UCSD-AML1 (cell line): ENCODE measurements around the gene LAMC3.
A peak's percentile ranks its signal among the peaks of the same experiment; 100 is the strongest.
"Not testable (repeated sequence)": the region's sequence is repeated elsewhere in the genome, so short reads cannot be mapped to it uniquely, and the experiment has no call there.

ENCODE experiments used
- DNase-seq: peaks from one replicate; lab custom pipeline; 2025; ENCODE audit not compliant: unreplicated experiment; lab: John Stamatoyannopoulos, UW

LAMC3 gene

DNA sequence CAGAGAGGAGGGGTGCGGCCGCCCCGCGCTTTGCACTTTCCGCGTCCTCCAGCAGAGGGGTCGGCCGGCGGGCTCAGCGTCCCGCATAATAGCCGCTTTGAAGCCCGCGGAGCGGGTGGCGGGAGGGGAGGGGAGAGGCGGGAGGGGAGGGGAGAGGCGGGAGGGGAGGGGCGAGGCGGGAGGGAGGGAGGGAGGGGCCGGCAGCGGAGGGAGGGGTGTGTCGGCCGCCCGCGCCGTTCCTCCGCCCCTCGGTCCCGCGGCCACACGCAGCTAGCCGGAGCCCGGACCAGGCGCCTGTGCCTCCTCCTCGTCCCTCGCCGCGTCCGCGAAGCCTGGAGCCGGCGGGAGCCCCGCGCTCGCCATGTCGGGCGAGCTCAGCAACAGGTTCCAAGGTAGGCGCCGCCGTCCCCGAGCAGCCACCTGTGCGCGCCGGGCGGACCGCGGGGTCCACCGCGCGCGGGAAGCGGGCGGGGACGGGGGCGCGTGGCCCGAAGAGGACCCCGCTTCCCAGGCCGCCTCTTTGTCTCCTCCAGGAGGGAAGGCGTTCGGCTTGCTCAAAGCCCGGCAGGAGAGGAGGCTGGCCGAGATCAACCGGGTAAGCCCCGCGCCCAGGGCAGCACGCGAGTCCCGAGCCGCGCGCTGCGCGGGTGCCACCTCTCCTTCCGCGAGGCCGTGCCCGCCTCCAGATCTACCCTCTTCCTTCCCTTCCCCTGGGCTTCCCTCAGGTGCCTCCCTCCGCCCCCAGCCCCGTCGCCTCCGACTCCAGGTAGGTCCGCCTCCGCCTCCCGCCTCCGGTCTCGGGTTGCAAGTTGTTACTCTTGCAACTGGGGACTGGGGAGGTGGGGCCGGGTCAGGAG lies 87.5 kb downstream of the LAMC3 start, which contains the start of gene AIF1L:
TSS of gene AIF1L (plus strand) at position 263 of the 857 bp plus-strand sequence. CDS start at position 362, 99 bp downstream.
- peak; percentile 38 for DNase-seq

DNA sequence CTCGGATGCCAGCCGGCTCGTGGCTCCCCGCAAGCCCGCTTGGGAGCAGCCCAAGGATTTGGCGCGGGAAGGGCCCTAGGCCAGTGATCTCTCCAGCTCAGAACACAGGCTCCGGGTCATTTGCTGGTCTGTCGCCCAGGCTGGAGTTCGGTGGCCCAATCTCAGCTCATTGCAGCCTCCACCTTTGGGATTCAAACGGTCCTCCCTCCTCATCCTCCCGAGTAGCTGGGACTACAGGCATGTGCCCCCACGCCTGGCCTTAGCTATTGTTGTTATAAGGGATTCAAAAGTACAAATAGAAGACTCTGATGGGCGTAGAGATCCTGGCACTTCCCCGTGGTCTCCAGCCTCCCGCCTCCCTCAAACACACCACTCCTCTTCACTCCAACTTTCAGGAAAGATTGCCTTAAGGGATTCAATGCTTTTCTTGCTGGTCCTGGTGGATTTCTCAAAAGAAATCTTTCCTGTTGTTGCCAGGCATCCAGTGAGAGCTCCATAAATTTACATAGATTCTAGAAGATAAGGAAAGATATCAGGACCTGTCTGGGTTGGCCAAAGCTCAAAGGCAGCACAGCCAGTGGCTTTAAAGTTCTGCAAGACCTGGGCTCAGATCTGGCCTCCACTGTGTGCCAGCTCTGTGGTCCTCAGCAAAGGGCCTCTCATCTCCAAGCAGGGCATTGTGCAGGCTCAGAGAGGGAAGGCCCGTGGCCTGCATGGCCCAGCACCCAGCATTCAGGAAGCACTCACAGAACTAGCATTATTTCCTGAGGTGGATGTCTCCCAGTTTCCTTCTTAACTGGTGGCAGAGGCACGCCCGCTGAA lies 88.4 kb downstream of the LAMC3 start:
- DNase-seq: no peak

DNA sequence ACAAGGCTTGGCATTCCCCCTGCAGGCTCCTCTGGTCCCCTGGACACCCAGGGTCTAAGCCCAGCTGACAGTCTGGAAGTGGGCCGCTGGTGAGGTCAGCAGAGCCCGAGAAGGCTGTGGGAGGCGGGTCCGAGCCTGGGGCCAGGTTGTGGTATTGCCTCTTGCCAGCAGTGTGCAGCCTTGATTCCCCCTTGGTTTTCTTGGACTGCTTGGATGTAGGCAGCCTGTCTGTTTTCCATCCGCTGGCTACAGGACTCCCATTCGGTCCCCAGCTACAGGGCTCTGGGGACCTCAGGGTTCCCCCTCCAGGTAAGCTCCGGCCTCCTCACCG lies 88.9 kb downstream of the LAMC3 start:
- no peak for DNase-seq

DNA sequence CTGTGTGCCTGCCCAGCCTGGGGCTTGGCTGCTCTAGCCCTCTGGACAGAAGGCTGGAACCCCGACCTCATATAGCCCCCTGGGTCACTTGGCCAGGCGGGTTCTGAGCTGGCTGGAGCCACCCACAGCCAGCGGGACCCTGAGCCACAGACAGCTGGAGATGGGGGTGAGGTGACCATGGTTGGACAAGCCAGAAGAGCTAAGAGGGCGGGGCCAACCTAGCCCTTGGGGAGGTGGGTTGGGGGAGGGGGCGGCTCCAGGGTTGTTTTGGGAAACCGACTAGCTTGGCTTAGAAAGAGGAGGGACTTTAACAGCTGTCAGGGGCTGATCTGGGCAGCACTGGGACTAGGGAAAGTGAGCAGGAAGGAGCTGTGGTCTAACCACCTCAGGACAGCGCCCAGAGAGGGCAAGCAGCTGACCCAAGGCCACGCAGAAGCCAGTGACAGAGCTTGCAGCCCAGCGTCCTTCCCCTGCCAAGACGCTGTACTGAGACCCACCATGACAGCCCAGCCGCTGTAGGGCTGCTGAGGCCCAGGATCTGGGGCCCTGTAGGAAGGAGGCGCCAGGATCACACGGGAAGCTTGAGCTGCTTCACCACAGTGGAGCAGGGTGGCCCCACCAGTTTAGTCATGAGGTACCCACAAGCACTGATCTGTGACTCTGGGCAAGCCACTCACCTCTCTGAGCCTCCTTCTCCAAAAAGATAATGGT lies 89.6 kb downstream of the LAMC3 start:
- no peak for DNase-seq

DNA sequence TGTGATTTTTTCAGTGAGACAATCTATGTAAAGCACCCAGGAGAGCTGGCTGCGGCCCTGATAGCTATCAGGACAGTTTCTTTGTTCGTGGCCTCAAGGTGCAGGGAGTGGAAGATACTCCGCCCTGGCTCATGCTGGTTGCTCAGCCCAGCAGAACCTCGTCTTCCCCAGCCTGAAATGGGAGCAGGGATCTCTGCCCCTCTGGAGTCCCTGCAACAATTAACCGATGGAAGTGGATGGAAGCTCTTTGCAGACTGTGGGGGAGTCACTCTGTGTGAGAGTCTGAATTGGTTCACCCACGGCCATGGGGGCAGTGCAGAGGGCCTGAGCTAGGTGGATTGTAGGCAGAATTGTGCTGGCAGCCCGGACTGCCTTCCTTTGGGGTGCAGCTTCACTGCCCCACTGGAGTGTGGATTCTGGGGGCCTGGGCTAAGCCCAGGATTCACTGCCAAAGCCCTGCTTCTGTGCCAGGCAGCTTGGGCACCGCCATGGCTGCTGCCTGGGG lies 90.2 kb downstream of the LAMC3 start:
- no peak for DNase-seq

DNA sequence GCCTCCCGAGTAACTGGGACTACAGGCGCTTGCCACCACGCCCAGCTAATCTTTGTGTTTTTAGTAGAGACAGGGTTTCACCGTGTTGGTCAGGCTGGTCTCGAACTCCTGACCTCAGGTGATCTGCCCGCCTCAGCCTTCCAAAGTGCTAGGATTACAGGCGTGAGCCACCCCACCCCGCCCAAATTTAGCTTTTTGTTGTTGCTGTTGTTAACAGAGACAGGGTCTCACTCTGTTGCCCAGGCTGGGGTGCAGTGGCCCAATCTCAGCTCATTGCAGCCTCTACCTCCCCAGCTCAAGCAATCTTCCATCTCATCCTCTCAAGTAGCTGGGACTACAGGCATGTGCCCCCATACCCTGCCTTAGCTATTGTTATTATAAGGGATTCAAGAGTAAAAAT lies 90.9 kb downstream of the LAMC3 start:
- DNase-seq: not testable (repeated sequence)

DNA sequence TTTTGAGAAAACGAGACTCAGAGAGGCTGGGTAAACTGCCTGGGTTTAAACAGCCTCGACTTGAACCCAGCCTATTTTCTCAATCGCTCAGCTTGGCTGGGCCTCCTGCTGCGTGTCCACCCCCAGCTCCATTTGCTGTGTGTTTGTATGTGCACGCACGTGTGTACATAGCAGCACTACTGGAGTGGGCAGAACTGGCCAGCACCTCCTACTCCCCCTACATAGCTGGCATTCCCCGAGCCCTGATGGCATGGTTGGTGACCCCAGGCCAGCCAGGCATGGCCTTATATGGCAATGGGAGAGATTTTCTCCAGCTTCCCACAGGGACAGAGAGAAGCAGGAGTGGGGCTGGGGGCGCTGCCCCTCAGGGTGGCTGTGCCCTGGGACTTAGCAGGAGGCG lies 91.5 kb downstream of the LAMC3 start:
- no peak for DNase-seq

DNA sequence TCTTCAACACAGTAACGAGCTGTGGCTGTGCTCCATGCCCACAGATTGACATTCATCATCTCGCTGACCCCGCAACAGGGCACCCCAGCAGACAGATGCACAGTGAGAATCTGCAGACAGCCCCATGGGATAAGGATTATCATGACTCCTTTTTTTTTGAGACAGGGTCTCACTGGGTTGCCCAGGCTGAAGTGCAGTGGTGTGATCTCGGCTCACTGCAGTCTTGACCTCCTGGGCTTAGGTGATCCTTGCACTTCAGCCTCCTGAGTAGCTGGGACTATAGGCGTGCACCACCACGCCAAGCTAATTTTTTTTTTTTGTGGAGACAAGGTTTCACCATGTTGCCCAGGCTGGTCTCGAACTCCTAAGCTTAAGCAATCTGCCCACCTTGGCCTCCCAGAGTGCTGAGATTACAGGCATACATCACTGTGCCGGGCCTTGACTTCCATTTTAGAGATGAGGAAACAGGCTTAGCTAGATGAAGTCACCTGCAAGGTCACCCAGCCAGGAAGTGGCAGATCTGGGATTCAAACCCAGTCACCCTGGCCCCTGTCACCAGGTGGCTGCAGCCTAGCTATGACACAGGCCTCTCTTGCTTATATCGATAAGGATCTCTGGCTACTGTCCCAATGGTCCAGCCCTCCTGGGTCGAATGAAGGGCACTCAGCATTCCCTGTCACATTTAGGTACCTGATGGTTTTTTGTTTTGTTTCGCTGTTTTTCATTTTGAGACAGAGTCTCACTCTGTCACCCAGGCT lies 92.4 kb downstream of the LAMC3 start:
- no peak for DNase-seq

DNA sequence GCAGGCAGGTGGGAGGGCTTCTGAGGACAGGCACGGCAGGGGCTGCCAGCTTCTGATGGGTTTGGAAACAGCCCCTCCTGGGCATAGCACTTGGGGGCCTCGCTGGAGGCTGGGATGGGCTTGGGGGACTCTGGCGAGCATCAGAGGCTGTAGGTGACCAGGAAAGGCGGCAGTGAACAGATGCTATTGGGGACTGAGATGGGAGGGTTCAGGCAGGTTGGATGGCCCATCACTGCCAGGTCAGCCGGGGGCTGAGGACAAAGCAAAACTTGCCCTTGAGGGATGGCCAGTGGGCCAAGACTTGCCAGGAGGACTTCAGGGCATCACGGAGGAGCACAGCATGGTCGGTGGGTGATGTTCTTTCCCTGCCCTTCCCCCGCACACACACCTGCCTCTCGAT lies 94.0 kb downstream of the LAMC3 start:
- no peak for DNase-seq

DNA sequence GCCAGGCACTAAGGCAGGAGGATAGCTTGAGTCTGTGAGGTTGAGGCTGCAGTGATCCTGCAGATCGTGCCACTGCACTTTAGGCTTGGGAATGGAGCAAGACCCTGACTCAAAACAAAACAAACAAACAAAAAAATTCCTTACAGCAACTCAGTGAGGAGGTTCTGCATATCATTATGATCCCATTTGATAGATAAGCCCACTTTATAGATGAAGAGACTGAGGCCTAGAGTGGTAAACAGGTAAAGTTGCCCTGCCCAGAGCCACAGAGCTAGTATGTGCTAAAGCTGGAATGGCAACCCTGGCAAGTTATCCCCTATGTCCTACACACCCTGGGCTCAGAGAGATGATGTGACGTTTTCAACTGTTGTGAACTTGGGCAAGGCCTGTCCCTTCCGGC lies 94.6 kb downstream of the LAMC3 start:
- no peak for DNase-seq

DNA sequence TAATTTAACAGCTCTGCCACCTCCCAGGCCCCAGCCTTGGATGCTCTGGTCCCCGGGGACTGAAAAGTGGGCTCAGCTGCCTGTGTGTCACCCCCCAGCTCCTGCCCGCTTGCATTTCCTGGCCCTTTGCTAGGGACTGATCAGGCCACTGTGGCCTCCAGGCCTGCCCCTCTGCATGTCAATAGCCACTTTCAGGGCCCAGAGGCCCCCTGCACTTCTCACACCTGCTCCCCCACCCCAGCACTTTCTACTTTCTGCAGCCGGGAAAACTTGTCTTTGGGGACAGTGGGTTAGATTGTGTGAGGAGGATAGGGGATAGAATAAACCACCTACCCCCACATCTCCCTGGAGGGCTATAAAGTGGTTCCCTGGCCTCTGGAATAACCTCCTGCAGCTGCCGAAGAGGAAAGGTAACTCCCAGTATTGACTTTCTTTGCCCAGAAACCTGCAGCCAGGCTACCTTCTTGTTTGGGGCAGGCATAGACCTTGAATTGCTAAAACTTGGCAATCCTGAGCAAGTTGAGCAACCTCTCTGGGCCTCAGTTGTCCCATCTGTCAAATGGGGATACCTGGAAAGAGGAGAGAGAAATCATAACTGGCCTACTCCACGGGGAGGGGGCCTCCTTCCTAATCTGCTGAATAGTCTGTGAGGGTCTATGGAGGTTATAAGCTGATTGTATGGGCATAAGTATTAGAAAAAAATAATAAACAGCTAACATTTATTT lies 95.2 kb downstream of the LAMC3 start:
- no peak for DNase-seq

DNA sequence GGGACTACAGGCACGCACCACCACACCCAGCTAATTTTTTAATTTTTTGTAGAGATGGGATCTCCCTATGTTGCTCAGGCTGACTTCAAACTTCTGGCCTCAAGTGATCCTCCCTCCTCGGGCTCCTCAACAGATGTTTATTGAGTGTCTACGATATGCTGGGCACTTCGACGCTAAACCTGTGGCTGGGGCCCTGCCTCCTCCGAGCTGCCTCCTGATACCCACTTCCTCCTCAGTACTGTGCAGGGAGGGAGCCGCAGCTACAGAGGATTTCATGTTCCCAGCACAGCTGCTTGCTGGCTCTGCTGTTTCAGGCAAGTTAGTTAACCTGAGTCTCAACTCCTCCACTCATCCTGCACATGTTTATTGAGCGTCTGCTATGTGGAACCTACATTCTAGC lies 97.0 kb downstream of the LAMC3 start:
- DNase-seq: no peak

DNA sequence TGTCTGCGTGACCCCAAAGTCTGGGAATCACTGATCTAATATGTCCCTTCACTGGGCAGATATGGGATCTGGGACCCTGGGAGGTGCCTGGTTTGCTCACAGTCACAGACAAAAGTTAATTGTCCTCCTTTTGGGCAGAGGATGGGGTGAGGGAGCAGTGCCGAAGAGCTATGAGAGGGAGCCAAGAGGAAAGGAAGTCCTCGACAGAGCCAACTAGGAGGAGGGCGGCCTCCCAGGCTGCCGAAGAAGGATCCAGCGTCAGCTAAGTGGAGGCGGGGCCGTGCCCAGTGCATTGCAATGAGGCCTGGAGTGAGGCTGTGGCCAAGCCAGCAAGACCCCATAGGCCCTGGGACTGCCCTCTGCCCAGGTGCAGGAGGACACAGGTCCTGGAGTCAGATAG lies 98.8 kb downstream of the LAMC3 start:
- no peak for DNase-seq

DNA sequence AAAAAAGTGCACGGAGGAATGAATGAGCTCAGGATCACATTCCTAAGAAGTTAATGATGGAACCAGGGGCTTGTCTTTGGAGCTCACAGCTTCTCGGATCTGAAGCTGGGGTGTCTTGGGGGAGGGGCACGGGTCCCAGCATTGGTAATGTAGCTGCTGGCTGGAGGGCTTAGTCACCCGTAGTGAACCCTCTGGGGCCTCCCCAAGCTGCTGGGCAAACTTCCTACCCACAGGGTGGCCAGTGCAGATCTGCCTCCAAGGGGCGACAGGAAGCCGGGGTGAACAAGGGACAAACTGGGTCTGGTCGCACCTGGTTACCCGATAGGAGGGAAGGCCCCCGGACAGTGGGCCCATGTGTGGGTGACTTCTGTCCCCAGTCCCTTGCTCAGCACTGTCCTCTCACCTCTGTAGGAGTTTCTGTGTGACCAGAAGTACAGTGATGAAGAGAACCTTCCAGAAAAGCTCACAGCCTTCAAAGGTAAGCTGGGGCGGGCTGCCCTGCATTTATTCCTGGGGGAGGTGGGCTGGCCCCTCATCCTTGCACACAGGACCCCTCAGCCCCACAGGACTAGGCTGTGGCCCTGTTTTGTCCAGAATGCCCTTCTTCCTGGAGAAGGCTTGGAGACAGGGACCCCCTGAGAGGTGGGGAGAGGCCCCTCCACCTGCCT lies 102.3 kb downstream of the LAMC3 start:
- DNase-seq: no peak

DNA sequence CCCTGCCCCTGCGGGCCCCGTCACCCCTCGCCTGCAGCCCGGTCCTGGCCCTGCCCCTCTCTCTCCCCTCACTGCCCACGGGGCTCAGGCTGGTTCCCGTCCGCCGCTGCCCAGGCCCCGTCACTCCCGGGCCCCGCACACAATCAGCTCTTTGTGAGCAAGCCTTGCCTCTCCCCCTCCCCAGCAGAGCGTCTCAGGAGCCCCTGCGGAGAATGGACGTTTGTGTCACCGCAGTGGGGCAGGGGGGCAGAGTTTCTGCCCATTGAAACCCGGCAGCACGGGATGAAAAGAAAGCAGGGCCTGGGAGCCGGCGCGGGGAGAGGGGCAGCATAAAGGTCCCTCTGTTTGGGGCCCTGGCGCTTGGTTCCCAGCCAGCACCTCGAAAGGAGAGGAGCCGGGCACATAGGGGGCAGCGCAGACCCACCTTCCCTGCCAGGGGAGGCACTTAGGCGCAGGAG lies 102.9 kb downstream of the LAMC3 start:
- no peak for DNase-seq

DNA sequence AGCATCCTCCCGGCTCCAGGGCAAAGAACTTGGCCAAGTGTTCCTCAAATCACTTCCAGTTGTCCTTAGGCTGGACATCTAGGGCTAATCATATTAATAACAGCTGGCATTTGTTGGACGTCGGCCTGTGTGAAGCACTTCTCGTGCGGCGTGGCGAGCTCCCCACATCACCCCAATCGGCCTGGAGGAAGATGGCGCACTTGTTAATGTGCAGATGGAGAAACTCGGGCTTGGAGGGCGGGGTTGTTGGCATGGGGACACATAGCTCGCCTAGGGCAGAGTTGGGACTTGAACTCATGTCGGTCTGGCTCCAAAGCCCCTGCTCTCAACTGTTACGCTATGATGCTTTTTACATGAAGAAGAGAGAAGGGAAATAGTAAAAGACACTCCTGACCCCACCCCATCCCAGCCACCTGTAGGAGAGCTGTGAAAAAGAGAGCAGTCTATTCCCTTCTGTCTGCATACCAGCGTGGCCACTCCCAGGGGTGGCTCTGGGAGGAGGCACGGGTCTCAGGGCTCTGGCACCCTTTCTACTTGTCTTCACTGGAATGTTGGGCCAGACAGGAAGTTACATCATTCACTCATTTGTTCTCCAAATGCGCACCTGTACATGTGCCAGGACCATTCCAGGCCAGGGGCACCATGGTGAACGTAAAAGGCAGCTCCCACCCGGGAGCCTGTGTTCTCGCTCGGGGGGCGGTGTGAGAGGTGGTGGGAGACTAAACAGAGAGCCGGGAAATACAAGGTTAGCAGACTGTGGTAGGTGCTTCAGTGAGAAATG lies 103.6 kb downstream of the LAMC3 start:
- no peak for DNase-seq

DNA sequence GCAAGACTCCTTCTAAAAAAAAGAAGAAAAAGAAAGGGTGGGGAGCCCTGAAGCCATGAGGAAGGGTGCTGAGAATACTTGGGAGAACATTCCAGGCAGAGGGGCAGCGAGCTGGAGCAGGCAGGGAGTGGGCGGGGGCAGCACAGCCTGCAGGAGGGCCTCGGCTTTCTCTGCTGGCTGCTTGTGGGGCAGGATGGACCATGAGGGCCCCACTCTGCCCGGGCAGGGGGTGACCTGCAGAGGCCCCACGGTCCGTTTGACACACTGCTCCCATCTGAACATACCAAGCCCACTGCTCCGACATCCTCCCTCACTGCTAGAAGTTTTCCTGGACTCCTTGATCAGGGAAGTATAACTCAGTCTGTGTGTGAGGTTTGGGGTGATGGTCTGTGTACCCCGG lies 104.7 kb downstream of the LAMC3 start:
- DNase-seq: no peak

DNA sequence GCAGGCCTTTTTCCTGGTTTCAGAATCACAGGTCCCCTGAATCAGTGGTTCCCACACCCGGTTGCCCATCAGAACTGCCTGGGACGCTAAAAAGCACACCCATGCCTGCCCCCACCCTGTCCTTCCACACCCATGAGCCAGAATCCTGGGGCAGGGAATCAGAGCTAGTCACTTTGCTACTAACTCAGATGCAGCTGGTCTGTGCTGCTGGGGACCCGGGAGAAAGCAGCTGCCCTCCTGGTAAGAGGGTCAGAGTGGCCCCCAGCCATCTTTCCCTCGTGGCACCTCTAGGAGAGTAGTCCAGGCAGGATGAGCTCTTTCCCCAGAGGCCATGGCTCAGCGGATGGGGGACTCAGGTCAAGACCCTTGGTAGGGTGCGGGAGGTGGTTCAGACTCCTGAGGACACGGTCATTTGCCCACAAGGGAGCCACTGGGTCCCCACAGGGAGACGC lies 105.1 kb downstream of the LAMC3 start:
- DNase-seq: no peak

DNA sequence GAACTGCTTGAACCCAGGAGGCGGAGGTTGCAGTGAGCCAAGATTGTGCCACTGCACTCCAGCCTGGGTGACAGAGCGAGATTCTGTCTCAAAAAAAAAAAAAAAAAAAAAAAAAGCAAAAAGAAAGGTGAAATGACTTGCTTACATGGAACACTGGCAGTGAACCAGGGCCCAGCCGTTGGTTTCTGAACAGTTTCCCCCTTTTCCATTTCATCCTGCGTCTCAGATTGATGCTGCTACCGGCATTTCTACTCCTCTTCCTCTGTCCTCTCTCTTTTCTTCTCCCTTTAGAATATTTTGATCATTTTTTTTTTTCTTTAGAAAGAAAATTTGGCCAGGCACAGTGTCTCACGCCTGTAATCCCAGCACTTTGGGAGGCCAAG lies 106.4 kb downstream of the LAMC3 start:
- DNase-seq: not testable (repeated sequence)
